Measurements from ENCODE around the gene ZCCHC7. TPM values are rescaled to one million over a fixed set of nuclear protein-coding genes. Genes with fewer than 3 reads are reported as not detected.

The ZCCHC7 gene
- total RNA-seq, 1 donor: 32.6 TPM

DNA sequence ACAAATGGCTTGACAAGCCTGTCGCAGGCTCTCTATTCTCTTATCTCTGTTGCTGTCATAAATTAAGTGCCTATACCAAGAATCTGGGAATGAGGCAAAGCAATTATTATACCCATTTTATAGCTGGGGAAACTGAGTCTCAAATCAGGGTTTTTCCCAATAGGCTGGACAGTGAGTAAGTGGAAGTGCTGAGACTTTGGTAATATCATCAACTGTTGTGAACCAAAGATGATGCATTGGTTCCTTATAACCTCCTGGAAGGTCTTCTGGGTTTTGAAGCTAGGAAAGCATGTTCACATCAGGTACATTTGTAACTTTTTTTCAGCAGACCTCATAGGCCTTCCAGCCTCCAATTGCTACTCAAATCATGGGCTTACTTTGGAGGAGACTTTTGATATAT, 25.6 kb upstream of the ZCCHC7 start:
- H3K4me3 ChIP-seq (ENCODE audit: insufficient read depth, low read length): no peak overlapping the region
- no peaks in the 10 kb centered on the region for H3K27me3 ChIP-seq (ENCODE audit: insufficient read depth, low read length)
- TF ChIP-seq, protein P1, sequence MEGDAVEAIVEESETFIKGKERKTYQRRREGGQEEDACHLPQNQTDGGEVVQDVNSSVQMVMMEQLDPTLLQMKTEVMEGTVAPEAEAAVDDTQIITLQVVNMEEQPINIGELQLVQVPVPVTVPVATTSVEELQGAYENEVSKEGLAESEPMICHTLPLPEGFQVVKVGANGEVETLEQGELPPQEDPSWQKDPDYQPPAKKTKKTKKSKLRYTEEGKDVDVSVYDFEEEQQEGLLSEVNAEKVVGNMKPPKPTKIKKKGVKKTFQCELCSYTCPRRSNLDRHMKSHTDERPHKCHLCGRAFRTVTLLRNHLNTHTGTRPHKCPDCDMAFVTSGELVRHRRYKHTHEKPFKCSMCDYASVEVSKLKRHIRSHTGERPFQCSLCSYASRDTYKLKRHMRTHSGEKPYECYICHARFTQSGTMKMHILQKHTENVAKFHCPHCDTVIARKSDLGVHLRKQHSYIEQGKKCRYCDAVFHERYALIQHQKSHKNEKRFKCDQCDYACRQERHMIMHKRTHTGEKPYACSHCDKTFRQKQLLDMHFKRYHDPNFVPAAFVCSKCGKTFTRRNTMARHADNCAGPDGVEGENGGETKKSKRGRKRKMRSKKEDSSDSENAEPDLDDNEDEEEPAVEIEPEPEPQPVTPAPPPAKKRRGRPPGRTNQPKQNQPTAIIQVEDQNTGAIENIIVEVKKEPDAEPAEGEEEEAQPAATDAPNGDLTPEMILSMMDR (IDR thresholded peaks at IDR 0.05; ENCODE audit: extremely low read depth, low read depth, low read length): no peak
- no peaks in the 10 kb centered on the region for H3K9me3 ChIP-seq (ENCODE audit: low read depth, low read length)
- H3K27ac ChIP-seq (ENCODE audit: low read depth, low read length): no peak overlapping the region
- H2AFZ ChIP-seq (ENCODE audit: low read length): no peak overlapping the region
- H4K20me1 ChIP-seq (ENCODE audit: insufficient read depth, low read length): no peaks in the 10 kb centered on the region
- no peak for DNase-seq (ENCODE audit: insufficient read length, low spot score, missing footprints)
- no peaks in the 10 kb centered on the region for H3K4me1 ChIP-seq (ENCODE audit: insufficient read depth, low read length)
- H3K79me2 ChIP-seq (ENCODE audit: insufficient read depth, low read length): no peaks in the 10 kb centered on the region
- no peaks in the 10 kb centered on the region for H3K36me3 ChIP-seq (ENCODE audit: insufficient read depth, low read length)
- no peak overlapping the region for H3K4me2 ChIP-seq (ENCODE audit: insufficient read depth, low read length)

DNA sequence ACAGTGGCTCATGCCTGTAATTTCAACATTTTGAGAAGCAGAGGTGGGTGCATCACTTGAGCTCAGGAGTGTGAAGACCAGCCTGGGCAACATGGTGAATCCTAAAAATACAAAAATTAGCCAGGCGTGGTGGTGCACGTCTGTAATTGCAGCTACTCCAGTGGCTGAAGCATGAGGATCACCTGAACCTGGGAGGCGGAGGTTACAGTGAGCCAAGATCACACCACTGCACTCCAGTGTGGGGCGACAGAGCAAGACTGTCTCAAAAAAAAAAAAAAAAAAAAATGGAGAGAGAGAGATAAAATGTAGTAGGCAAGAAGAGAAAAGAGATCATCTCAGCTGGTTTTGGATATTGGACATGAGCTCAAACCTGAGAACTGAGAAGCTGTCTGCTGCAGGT, 23.7 kb upstream of the ZCCHC7 start:
- H3K4me1 ChIP-seq (ENCODE audit: insufficient read depth, low read length): no peaks in the 10 kb centered on the region
- TF ChIP-seq, protein P1 (IDR thresholded peaks at IDR 0.05; ENCODE audit: extremely low read depth, low read depth, low read length): no peak
- H3K36me3 ChIP-seq (ENCODE audit: insufficient read depth, low read length): no peaks in the 10 kb centered on the region

DNA sequence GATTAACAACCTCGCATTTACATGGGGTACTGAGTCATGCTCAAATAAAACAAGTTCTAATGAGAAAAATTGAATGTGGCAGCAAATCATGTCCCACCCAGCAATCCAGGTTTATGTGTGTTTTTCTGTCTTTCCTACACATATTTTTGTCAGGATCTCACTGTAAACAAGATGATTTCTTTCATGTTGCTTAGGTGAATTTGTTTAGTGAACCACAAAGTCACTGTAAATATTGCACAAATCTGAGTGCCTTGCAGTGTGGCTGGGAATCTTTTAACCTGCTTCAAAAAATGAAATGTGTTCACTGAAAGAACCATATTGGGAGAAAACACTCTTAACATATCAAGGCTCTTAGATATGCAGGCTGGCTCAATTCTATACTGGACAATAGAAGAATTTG, 23.1 kb upstream of the ZCCHC7 start:
- no peak overlapping the region for H2AFZ ChIP-seq (ENCODE audit: low read length)
- H3K4me3 ChIP-seq (ENCODE audit: insufficient read depth, low read length): no peak overlapping the region
- no peaks in the 10 kb centered on the region for H3K9me3 ChIP-seq (ENCODE audit: low read depth, low read length)
- no peak overlapping the region for H3K27ac ChIP-seq (ENCODE audit: low read depth, low read length)
- H3K27me3 ChIP-seq (ENCODE audit: insufficient read depth, low read length): no peaks in the 10 kb centered on the region
- no peak for DNase-seq (ENCODE audit: insufficient read length, low spot score, missing footprints)
- no peak overlapping the region for H3K4me2 ChIP-seq (ENCODE audit: insufficient read depth, low read length)
- H3K36me3 ChIP-seq (ENCODE audit: insufficient read depth, low read length): no peaks in the 10 kb centered on the region
- TF ChIP-seq, protein P1 (IDR thresholded peaks at IDR 0.05; ENCODE audit: extremely low read depth, low read depth, low read length): no peak
- H4K20me1 ChIP-seq (ENCODE audit: insufficient read depth, low read length): no peaks in the 10 kb centered on the region
- H3K4me1 ChIP-seq (ENCODE audit: insufficient read depth, low read length): no peaks in the 10 kb centered on the region
- no peaks in the 10 kb centered on the region for H3K79me2 ChIP-seq (ENCODE audit: insufficient read depth, low read length)

More for the DNA sequence above, 23.7 kb upstream of the ZCCHC7 start:
- no peaks in the 10 kb centered on the region for H3K79me2 ChIP-seq (ENCODE audit: insufficient read depth, low read length)
- H3K9me3 ChIP-seq (ENCODE audit: low read depth, low read length): no peaks in the 10 kb centered on the region
- no peak overlapping the region for H2AFZ ChIP-seq (ENCODE audit: low read length)
- DNase-seq (ENCODE audit: insufficient read length, low spot score, missing footprints): no peak
- no peaks in the 10 kb centered on the region for H3K27me3 ChIP-seq (ENCODE audit: insufficient read depth, low read length)
- no peak overlapping the region for H3K4me3 ChIP-seq (ENCODE audit: insufficient read depth, low read length)
- no peaks in the 10 kb centered on the region for H4K20me1 ChIP-seq (ENCODE audit: insufficient read depth, low read length)
- H3K4me2 ChIP-seq (ENCODE audit: insufficient read depth, low read length): no peak overlapping the region
- no peak overlapping the region for H3K27ac ChIP-seq (ENCODE audit: low read depth, low read length)

DNA sequence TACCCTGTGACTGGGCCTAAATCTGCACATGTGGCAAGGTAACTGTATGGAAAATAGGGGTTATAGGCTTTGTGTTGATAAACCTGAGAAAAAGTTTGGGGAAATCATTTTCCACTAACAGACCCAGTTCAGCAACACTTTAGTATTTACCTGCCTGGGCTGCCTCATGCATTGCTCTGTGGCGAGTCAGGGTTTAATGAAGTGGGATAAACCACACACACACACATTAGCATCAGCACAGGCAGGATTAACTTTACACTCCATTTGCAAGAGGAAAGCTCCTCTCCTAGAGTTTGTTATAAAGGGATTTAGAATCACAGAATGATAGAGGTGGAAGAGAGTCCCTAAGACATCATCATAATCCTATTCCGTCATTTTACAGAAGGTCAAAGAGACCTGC, 20.0 kb upstream of the ZCCHC7 start:
- Histone ChIP-seq H4K20me1 (ENCODE audit: insufficient read depth, low read length) (no peaks in the 10 kb centered on the region), H3K27ac (ENCODE audit: low read depth, low read length) (no peak overlapping the region), H3K9me3 (ENCODE audit: low read depth, low read length) (no peaks in the 10 kb centered on the region), H3K27me3 (ENCODE audit: insufficient read depth, low read length) (no peaks in the 10 kb centered on the region), H3K79me2 (ENCODE audit: insufficient read depth, low read length) (no peaks in the 10 kb centered on the region), H3K4me3 (ENCODE audit: insufficient read depth, low read length) (no peak overlapping the region), H2AFZ (ENCODE audit: low read length) (no peak overlapping the region), H3K4me1 (ENCODE audit: insufficient read depth, low read length) (peaks cover 3% of the 10 kb centered on the region), H3K4me2 (ENCODE audit: insufficient read depth, low read length) (no peak overlapping the region), H3K36me3 (ENCODE audit: insufficient read depth, low read length) (no peaks in the 10 kb centered on the region)
- no peak for DNase-seq (ENCODE audit: insufficient read length, low spot score, missing footprints)
- TF ChIP-seq, protein P1 (IDR thresholded peaks at IDR 0.05; ENCODE audit: extremely low read depth, low read depth, low read length): no peak
